GM12892 (cell line): Measurements from ENCODE around the gene FNIP2.
"Not testable (repeated sequence)": the region's sequence is repeated elsewhere in the genome, so short reads cannot be mapped to it uniquely, and the experiment has no call there.

Experiments used
- DNase-seq: peaks from one replicate; pipeline ENCODE4 v3.0.0; 2011; ENCODE audit not compliant: insufficient read length
- FAIRE-seq: peaks from 2 replicates; lab custom pipeline; 2011; peaks lifted over from hg19 to GRCh38; lab: Jason Lieb, UNC
- POLR2A ChIP-seq: IDR thresholded peaks from 2 replicates; pipeline ENCODE4 v1.6.1; 2011; ENCODE audit warnings: low read depth, low read length, control low read depth
- POLR2AphosphoS5 ChIP-seq: IDR thresholded peaks from 2 replicates; pipeline ENCODE4 v1.6.1; 2011; ENCODE audit warnings: low read depth, low read length, control low read depth
- TAF1 ChIP-seq: IDR thresholded peaks from 2 replicates; pipeline ENCODE4 v1.6.1; 2011; ENCODE audit warnings: low read depth, mild to moderate bottlenecking, control low read depth, low read length, borderline replicate concordance

Gene FNIP2

GRCh38 chr4:158785718-158786117, 16.9 kb downstream of the FNIP2 start:
- TF ChIP-seq POLR2AphosphoS5 (no peak), POLR2A (no peak), TAF1 (no peak)
- no peak for DNase-seq
- FAIRE-seq = no peak

- no peak for TF ChIP-seq POLR2AphosphoS5
- no peak for TF ChIP-seq TAF1
- DNase-seq = no peak
- no peak for FAIRE-seq
Observed at GRCh38 chr4:158786121-158786601, 17.3 kb downstream of the FNIP2 start.

- no peak for TF ChIP-seq TAF1
- TF ChIP-seq POLR2AphosphoS5 = no peak
- TF ChIP-seq POLR2A = no peak
- FAIRE-seq (no peak), DNase-seq (no peak)
Observed at GRCh38 chr4:158786955-158787354, 18.1 kb downstream of the FNIP2 start.

GRCh38 chr4:158787709-158788475, 19.1 kb downstream of the FNIP2 start:
- no peak for FAIRE-seq
- no peak for TF ChIP-seq TAF1
- TF ChIP-seq POLR2A = no peak
- no peak for TF ChIP-seq POLR2AphosphoS5
- no peak for DNase-seq

GRCh38 chr4:158788516-158788915, 19.7 kb downstream of the FNIP2 start:
- DNase-seq (no peak), FAIRE-seq (no peak)
- no peak for TF ChIP-seq POLR2A

GRCh38 chr4:158789853-158790252, 21.0 kb downstream of the FNIP2 start:
- DNase-seq (no peak), FAIRE-seq (no peak)
- TF ChIP-seq TAF1 = no peak
- no peak for TF ChIP-seq POLR2AphosphoS5
- no peak for TF ChIP-seq POLR2A

GRCh38 chr4:158793021-158793420, 24.2 kb downstream of the FNIP2 start:
- no peak for FAIRE-seq
- TF ChIP-seq TAF1 (no peak), POLR2AphosphoS5 (no peak), POLR2A (no peak)
- DNase-seq = no peak

GRCh38 chr4:158793430-158793829, 24.6 kb downstream of the FNIP2 start:
- peak; percentile 21 for FAIRE-seq
- not testable (repeated sequence) for DNase-seq

GRCh38 chr4:158796370-158797140, 27.7 kb downstream of the FNIP2 start:
- FAIRE-seq (no peak), DNase-seq (no peak)
- no peak for TF ChIP-seq POLR2AphosphoS5
- TF ChIP-seq POLR2A = no peak
- no peak for TF ChIP-seq TAF1

- TF ChIP-seq TAF1 (no peak), POLR2AphosphoS5 (no peak)
- no peak for FAIRE-seq
- no peak for DNase-seq
Observed at GRCh38 chr4:158798062-158798461, 29.2 kb downstream of the FNIP2 start.

- DNase-seq = no peak
- no peak for FAIRE-seq
- TF ChIP-seq POLR2A (no peak), POLR2AphosphoS5 (no peak), TAF1 (no peak)
Observed at GRCh38 chr4:158799013-158799770, 30.4 kb downstream of the FNIP2 start.
